ENCODE measurements around the gene KAT7. TPM values are rescaled to one million over a fixed set of nuclear protein-coding genes. Genes with fewer than 3 reads are reported as not detected.

KAT7 gene
- total RNA-seq, 2 experiments from 2014 or later: 61.2 to 66.6 TPM

DNA sequence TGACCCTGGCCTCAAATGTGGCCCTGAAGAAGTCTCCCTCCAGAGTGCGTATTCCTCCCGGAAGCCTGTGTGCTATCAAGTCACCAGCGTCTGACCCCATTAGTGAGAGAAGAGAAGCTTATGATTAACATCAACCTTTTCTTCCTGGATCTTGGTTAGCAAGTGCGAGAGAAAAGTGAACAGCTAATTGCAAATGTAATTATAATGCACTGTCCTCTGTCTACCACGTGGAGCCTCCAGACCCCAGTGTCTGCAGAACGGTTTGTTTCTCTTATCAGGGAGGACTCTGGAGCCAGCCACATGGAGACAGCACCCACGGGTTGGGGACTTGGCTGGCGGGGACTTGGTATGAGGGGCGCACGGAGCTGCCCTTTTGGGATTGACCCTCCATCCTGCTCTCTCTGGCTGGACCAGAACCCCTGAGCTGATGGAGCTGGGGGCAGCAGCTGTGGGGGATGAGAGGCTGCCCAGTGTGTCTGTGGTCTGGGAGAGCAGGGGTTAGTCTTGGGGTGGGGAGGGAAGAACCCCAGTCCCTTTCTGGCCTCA, 65.1 kb downstream of the KAT7 start:
- H3K9me3 Mint-ChIP-seq: no peaks in the 10 kb centered on the region
- no peak for TF ChIP-seq CTCF (IDR thresholded peaks at IDR 0.05)
- no peak overlapping the region for H3K27ac Mint-ChIP-seq
- ATAC-seq (no peak), DNase-seq (no peak)
- H3K36me3 Mint-ChIP-seq (ENCODE audit: low read depth): no peaks in the 10 kb centered on the region
- CTCF ChIA-PET: interaction anchor here (1.0 to 5.6 kb wide), 6 partner anchors 8 to 296 kb away, joined by 5 to 45 read pairs (median 6); no protein-coding TSS in a partner anchor
- intact Hi-C loops (cut with micrococcal nuclease): loop anchor here (10.0 kb wide), 1 partner anchor 279 kb away; the partner anchor contains the start of gene NXPH3
- POLR2A ChIA-PET: no interaction called here
- H3K4me3 Mint-ChIP-seq: no peak overlapping the region
- no peaks in the 10 kb centered on the region for H3K27me3 Mint-ChIP-seq
- peaks cover 14% of the 10 kb centered on the region for H3K4me1 Mint-ChIP-seq (ENCODE audit: low read depth)

GRCh38 chr17:49854126-49854525, 65.6 kb downstream of the KAT7 start:
- ATAC-seq: no peak
- intact Hi-C loops (cut with micrococcal nuclease): loop anchor here (10.0 kb wide), 1 partner anchor 279 kb away; the partner anchor contains the start of gene NXPH3
- Mint-ChIP-seq H3K4me1 (ENCODE audit: low read depth) (peaks cover 14% of the 10 kb centered on the region), H3K27me3 (no peaks in the 10 kb centered on the region), H3K4me3 (no peak overlapping the region), H3K9me3 (no peaks in the 10 kb centered on the region), H3K27ac (no peak overlapping the region), H3K36me3 (ENCODE audit: low read depth) (no peaks in the 10 kb centered on the region)
- POLR2A ChIA-PET: no interaction called here
- DNase-seq: no peak
- TF ChIP-seq CTCF (IDR thresholded peaks at IDR 0.05): no peak
- CTCF ChIA-PET: interaction anchor here (1.6 to 5.6 kb wide), 3 partner anchors 143 to 286 kb away, joined by 5 to 45 read pairs (median 5); no protein-coding TSS in a partner anchor

DNA sequence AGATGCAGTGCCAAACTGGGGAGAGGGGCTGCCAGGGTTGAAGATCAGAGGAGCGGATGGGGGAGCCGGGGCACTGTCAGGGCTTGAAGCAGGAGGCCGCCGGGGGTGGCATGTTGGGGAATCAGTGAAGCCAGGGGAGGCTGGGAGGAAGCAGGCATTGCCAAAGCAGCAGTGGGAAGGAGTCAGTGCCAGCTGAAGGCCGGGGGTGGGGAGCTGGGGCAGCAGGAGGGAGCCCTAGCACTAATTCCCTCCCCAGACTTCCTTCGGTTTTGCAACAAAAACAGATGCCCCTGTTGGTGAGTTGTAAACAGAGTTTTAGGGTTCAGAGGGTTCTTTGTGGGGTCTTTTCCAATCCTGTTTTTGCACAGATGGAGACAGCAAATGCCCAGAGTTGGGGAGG, 70.3 kb downstream of the KAT7 start:
- Mint-ChIP-seq H3K27ac (no peak overlapping the region), H3K4me3 (no peak overlapping the region), H3K9me3 (no peaks in the 10 kb centered on the region), H3K4me1 (ENCODE audit: low read depth) (peaks cover 5% of the 10 kb centered on the region), H3K36me3 (ENCODE audit: low read depth) (no peaks in the 10 kb centered on the region), H3K27me3 (peaks cover 2% of the 10 kb centered on the region)
- DNase-seq (no peak), ATAC-seq (no peak)
- POLR2A ChIA-PET: no interaction called here
- TF ChIP-seq CTCF (IDR thresholded peaks at IDR 0.05): no peak
- intact Hi-C loops (cut with micrococcal nuclease): loop anchor here (5.0 to 10.0 kb wide), 2 partner anchors 139 to 284 kb away; partner anchors contain the start of genes DLX3 and NXPH3
- CTCF ChIA-PET: interaction anchor here (1.1 to 11.8 kb wide), 4 partner anchors 94 to 427 kb away, joined by 3 to 172 read pairs (median 4); no protein-coding TSS in a partner anchor

DNA sequence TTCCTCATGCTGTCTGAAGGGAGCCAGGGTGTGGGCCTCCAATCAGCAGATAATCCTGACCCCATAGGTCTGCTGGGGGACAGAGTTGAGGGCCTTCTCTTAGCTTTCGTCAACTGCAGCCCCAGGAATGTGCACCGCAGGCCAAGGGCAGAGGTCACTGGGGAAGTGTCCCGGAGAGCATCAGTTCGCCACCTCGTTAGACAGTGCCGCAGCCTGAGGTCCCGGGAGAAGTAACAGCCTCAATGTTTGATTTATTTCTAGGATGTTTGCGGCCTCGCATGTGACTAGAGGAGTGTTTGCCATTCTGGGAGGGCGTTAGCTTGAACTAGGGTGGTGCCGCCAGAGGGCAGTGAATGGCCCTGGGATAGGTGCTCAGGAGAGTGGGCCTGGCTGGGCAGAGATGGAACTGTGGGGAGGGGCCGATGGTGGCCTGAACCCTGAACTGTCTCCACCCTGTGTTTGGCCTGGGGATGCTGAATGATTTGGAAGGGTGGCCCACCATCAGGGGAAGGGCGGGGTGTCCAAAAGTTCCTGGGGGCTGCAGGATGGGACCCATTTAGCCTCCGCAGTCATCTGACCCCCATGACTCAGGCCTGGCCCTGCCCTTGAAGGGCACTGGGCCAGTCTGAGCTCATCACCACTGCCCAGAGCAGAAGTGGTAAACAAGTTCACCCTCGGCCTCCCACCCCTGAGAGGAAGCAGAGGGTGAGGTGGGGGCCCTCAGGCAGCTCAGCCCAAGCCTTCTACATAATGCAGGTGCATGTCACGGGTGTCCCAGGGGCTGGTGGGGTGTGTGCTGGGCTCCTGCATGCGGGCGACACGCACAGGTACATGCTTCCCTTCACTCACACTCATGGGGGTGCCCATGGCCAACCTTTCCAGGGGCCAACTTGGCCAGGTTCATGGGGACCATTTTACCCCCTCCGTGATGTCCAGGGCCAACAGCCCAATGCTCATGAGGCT, 71.8 kb downstream of the KAT7 start:
- ATAC-seq (no peak), DNase-seq (no peak)
- H3K27me3 Mint-ChIP-seq: peaks cover 2% of the 10 kb centered on the region
- H3K4me1 Mint-ChIP-seq (ENCODE audit: low read depth): peaks cover 5% of the 10 kb centered on the region
- H3K9me3 Mint-ChIP-seq: no peaks in the 10 kb centered on the region
- H3K4me3 Mint-ChIP-seq: no peak overlapping the region
- POLR2A ChIA-PET: interaction anchor here (0.6 kb wide), 1 partner anchor 20 kb away, joined by 4 read pairs; no protein-coding TSS in a partner anchor
- no peak overlapping the region for H3K27ac Mint-ChIP-seq
- CTCF ChIA-PET: interaction anchor here (0.7 to 11.8 kb wide), 8 partner anchors 10 to 429 kb away, joined by 3 to 172 read pairs (median 4); no protein-coding TSS in a partner anchor
- intact Hi-C loops (cut with micrococcal nuclease): loop anchor here (5.0 to 10.0 kb wide), 2 partner anchors 137 to 285 kb away; partner anchors contain the start of genes DLX3 and NXPH3
- no peaks in the 10 kb centered on the region for H3K36me3 Mint-ChIP-seq (ENCODE audit: low read depth)
- no peak for TF ChIP-seq CTCF (IDR thresholded peaks at IDR 0.05)
